Thyroid gland (tissue), 4 donors: ENCODE measurements around the gene FUOM. TPM values are rescaled to one million over a fixed set of nuclear protein-coding genes. Genes with fewer than 3 reads are reported as not detected.

ENCODE experiments used
- DNase-seq, 2 donors: peaks; one replicate each; pipeline ENCODE4 v3.0.0-alpha.2; 2019
- H3K27ac ChIP-seq, 3 donors: fragments of 200-600 bp; sonication (generic); 1 replicate in 2 of 3; 2 replicates in 1 of 3; pipeline ENCODE4 v1.5.1; 2016 to 2019; ENCODE audit warnings: mild to moderate bottlenecking in 1 of 3, moderate library complexity in 1 of 3
- H3K27me3 ChIP-seq: fragments of 200-600 bp; sonication (generic); one replicate; pipeline ENCODE4 v1.5.1; 2019
- H3K36me3 ChIP-seq, 2 donors: fragments of 200-600 bp; sonication (generic); one replicate each; pipeline ENCODE4 v1.5.1; 2016 to 2019
- H3K4me1 ChIP-seq, 2 donors: fragments of 200-600 bp; sonication (generic); one replicate each; pipeline ENCODE4 v1.5.1; 2017 to 2019
- H3K4me3 ChIP-seq, 3 donors: fragments of 200-600 bp; sonication (generic); replicated peaks in 1 of 3; 1 replicate in 2 of 3; 2 replicates in 1 of 3; pipeline ENCODE4 v1.5.1; 2016; ENCODE audit warnings: mild to moderate bottlenecking in 1 of 3
- H3K9me3 ChIP-seq: fragments of 200-600 bp; sonication (generic); one replicate; pipeline ENCODE4 v1.5.1; 2017
- POLR2A ChIP-seq, 2 donors: fragments of 450-650 bp; IDR thresholded peaks; one replicate each; pipeline ENCODE4 v1.6.1; 2017; ENCODE audit warnings: antibody characterized with exemption in 2 of 2, mild to moderate bottlenecking in 2 of 2, moderate library complexity in 1 of 2
- WGBS, 2 donors: methylation state at CpG; one replicate each; pipeline ENCODE4 v1.1.5; 2017; 5-methylcytosine and 5-hydroxymethylcytosine counted together
- intact Hi-C: fragments of 100-400 bp; cut with DNase I; formaldehyde crosslinking; loops from one replicate; pipeline ENCODE4 v1.15.1; 2023
- total RNA-seq, 4 donors: library from RNA; depleted of rRNA; stranded (reverse); fragments of >200 nt; gene quantifications; one replicate each; pipeline ENCODE4 v1.2.3, GENCODE V29; 2016
- TF ChIP-seq, protein P1 (sequence below), 6 experiments: fragments of 200-600 bp in 3 of 6; fragments of 450-650 bp in 3 of 6; sonication (generic) in 3 of 6; IDR thresholded peaks; one replicate each; pipeline ENCODE4 v1.5.1; 2016 to 2019; ENCODE audit warnings: antibody characterized with exemption in 6 of 6, mild to moderate bottlenecking in 2 of 6, inconsistent platforms in 1 of 6, moderate library complexity in 1 of 6

FUOM gene
- total RNA-seq, 4 donors from 2014 or later = 7.4 to 25.9 (median 18.9) TPM

DNA sequence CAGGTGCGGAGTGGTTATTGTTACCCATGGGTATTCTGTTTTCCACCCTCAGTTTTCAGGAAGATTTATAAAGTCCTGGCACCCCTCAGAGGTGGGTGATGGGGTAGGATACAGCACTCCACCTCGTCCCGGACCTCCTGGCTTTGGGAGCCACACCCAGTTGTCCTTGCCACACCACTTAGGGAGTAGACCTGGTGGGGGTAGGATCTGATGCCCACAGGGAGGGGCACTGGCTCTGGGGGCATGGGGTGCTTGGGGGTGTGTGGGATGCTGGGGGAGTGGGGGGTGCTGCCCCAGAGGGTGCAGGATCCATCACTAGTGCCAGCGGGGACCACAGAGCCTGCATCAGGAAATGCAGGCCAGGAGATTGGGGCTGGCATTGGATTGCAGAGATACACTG lies 44.6 kb downstream of the FUOM start:
- H3K9me3 ChIP-seq = no peaks in the 10 kb centered on the region
- peaks cover 0 to 10% of the 10 kb centered on the region in 2 donors for H3K36me3 ChIP-seq
- DNase-seq = no peak
- no peak overlapping the region for H3K4me3 ChIP-seq
- WGBS, 2 donors = 84 to 89% methylated on average over 3 to 4 of the region's 4 CpGs
- TF ChIP-seq, protein P1, sequence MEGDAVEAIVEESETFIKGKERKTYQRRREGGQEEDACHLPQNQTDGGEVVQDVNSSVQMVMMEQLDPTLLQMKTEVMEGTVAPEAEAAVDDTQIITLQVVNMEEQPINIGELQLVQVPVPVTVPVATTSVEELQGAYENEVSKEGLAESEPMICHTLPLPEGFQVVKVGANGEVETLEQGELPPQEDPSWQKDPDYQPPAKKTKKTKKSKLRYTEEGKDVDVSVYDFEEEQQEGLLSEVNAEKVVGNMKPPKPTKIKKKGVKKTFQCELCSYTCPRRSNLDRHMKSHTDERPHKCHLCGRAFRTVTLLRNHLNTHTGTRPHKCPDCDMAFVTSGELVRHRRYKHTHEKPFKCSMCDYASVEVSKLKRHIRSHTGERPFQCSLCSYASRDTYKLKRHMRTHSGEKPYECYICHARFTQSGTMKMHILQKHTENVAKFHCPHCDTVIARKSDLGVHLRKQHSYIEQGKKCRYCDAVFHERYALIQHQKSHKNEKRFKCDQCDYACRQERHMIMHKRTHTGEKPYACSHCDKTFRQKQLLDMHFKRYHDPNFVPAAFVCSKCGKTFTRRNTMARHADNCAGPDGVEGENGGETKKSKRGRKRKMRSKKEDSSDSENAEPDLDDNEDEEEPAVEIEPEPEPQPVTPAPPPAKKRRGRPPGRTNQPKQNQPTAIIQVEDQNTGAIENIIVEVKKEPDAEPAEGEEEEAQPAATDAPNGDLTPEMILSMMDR (IDR thresholded peaks at IDR 0.05) = no peak
- no peak for TF ChIP-seq POLR2A (IDR thresholded peaks at IDR 0.05)
- H3K27me3 ChIP-seq = no peaks in the 10 kb centered on the region
- no peak overlapping the region for H3K27ac ChIP-seq
- H3K4me1 ChIP-seq = peaks cover 4 to 9% of the 10 kb centered on the region in 2 donors
- intact Hi-C loops = loop anchor here (5.0 kb wide), 2 partner anchors 51 to 64 kb away; partner anchors contain the start of gene PAOX

DNA sequence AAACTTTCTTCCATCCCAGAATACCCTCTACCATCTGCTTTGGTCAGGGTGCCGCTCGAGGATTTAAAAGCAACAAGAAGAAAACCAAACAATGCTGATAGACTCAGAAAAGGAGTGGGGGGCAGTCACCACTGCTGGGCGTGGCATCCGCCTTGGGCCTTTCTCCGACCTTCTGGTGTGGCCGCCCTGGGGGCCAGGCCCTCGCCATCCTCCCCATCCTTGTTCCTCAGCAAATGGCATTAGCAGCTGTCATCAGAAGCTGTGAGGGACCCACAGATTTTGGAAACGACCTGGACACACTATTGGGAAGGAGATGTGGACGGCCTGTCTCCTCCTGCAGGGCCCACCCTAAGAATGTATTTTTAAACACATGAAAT lies 45.1 kb downstream of the FUOM start:
- DNase-seq = no peak
- H3K36me3 ChIP-seq = peaks cover 0 to 10% of the 10 kb centered on the region in 2 donors
- H3K27ac ChIP-seq = no peak overlapping the region
- intact Hi-C loops = loop anchor here (5.0 kb wide), 2 partner anchors 50 to 65 kb away; partner anchors contain the start of gene PAOX
- WGBS, 2 donors = 94 to 95% methylated on average over 9 of the region's 9 CpGs
- TF ChIP-seq POLR2A (IDR thresholded peaks at IDR 0.05) = no peak
- TF ChIP-seq, protein P1 (IDR thresholded peaks at IDR 0.05) = no peak
- H3K27me3 ChIP-seq = no peaks in the 10 kb centered on the region
- peaks cover 4 to 9% of the 10 kb centered on the region in 2 donors for H3K4me1 ChIP-seq
- no peaks in the 10 kb centered on the region for H3K9me3 ChIP-seq
- H3K4me3 ChIP-seq = no peak overlapping the region

DNA sequence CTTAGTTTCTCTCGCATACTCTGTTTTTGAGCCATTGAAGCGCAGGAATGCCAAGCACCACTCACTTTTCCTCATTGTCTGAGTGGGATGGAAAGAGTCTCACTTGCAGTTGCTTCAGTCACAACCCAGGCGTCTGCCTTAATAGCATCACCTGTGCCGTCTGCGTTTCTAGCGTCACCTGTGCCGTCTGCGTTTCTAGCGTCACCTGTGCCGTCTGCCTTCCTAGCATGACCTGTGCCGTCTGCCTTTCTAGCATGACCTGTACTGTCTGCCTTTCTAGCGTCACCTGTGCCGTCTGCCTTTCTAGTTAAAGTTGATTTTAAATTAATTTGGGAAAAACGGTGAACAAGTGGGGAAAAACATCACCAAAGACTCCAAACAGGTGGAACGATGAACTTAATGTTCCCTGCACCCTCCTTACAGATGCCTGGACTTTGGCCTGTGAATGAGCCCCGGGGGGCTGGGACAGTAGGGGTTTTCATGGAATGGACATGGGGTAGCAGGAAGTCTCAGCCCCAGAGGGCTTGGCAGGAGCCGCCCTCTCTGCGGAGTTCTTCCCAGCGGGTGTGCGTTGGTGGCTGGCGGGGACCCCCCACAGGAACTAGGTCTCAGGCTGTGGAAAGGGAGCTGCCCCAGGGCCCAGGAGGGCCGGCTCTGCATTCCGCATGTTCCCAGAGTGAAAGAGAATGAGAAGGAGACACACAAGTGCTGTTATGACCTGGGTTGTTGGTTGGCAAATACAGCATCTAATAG lies 45.6 kb downstream of the FUOM start:
- no peak overlapping the region for H3K4me3 ChIP-seq
- TF ChIP-seq, protein P1 (IDR thresholded peaks at IDR 0.05) = no peak
- TF ChIP-seq POLR2A (IDR thresholded peaks at IDR 0.05) = no peak
- H3K36me3 ChIP-seq = peaks cover 0 to 10% of the 10 kb centered on the region in 2 donors
- WGBS, 2 donors = 92 to 94% methylated on average over 21 to 23 of the region's 23 CpGs
- H3K9me3 ChIP-seq = no peaks in the 10 kb centered on the region
- no peak overlapping the region for H3K27ac ChIP-seq
- no peaks in the 10 kb centered on the region for H3K27me3 ChIP-seq
- intact Hi-C loops = loop anchor here (5.0 kb wide), 2 partner anchors 50 to 65 kb away; partner anchors contain the start of gene PAOX
- DNase-seq = no peak
- H3K4me1 ChIP-seq = peaks cover 10 to 13% of the 10 kb centered on the region in 2 donors

DNA sequence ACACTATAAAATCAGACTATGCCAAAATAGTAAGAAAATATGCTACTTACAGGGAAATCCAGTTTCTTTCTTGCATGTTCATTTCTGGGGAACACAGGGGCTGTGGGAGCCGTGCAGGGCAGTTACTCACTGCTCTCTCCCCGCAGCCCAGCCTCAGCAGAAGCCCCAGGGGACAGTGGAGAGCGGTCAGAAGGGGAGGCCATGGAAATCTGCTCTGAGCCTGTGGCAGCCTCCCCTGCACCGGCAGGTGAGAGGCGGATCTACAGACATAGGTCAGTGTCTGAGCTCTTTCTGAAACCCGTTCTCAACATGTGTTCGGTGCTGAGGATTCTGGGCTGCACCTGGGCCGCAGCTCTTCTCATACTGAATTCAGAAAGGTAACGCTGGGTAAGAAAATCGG lies 46.2 kb downstream of the FUOM start:
- intact Hi-C loops = loop anchor here (5.0 kb wide), 2 partner anchors 49 to 66 kb away; partner anchors contain the start of gene PAOX
- TF ChIP-seq, protein P1 (IDR thresholded peaks at IDR 0.05) = no peak
- no peak for TF ChIP-seq POLR2A (IDR thresholded peaks at IDR 0.05)
- Histone ChIP-seq H3K27ac (no peak overlapping the region), H3K9me3 (no peaks in the 10 kb centered on the region), H3K4me3 (no peak overlapping the region), H3K27me3 (no peaks in the 10 kb centered on the region), H3K4me1 (peaks cover 16 to 18% of the 10 kb centered on the region in 2 donors), H3K36me3 (peaks cover 0 to 10% of the 10 kb centered on the region in 2 donors)
- WGBS, 2 donors = 91 to 94% methylated on average over 10 of the region's 10 CpGs
- no peak for DNase-seq

DNA sequence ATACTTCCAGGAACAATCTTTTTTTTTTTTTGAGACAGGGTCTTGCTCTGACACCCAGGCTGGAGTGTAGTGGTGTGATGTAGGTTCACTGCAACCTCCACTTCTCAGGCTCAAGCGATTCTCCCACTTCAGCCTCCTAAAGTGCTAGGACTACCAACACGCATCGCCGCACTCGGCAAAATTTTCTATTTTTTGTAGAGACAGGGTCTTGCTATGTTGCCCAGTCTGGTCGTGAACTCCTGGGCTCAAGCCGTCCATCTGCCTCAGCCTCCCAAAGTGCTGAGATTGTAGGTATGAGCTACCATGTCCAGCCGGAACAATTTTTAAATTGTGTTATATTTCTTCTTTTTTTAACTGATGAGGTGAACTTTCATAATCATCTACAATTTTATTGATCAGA lies 47.0 kb downstream of the FUOM start:
- no peak overlapping the region for H3K27ac ChIP-seq
- TF ChIP-seq, protein P1 (IDR thresholded peaks at IDR 0.05) = no peak
- no peak for TF ChIP-seq POLR2A (IDR thresholded peaks at IDR 0.05)
- H3K9me3 ChIP-seq = no peaks in the 10 kb centered on the region
- peaks cover 0 to 10% of the 10 kb centered on the region in 2 donors for H3K36me3 ChIP-seq
- H3K4me3 ChIP-seq = no peak overlapping the region
- no peak for DNase-seq
- peaks cover 18 to 19% of the 10 kb centered on the region in 2 donors for H3K4me1 ChIP-seq
- intact Hi-C loops = loop anchor here (5.0 kb wide), 2 partner anchors 48 to 67 kb away; partner anchors contain the start of gene PAOX
- 95 to 96% methylated on average over 8 of the region's 8 CpGs for WGBS, 2 donors
- no peaks in the 10 kb centered on the region for H3K27me3 ChIP-seq
